ENCODE measurements around the gene RASA3. TPM values are rescaled to one million over a fixed set of nuclear protein-coding genes. Genes with fewer than 3 reads are reported as not detected.

Gene RASA3
- total RNA-seq, 1 donor from 2014 or later = 12.7 TPM

- intact Hi-C loops (cut with DNase I) = no loop called here
- DNase-seq (ENCODE audit: missing footprints) (peak; percentile 35), ATAC-seq (no peak)
Measured at GRCh38 chr13:113976711-113977684, 155.4 kb downstream of the RASA3 start.

GRCh38 chr13:113975416-113975815 lies 157.0 kb downstream of the RASA3 start:
- no peak for ATAC-seq
- peak; percentile 45 for DNase-seq (ENCODE audit: missing footprints)

GRCh38 chr13:113974304-113975281 lies 157.8 kb downstream of the RASA3 start:
- no peak for ATAC-seq
- intact Hi-C loops (cut with DNase I) = no loop called here
- DNase-seq (ENCODE audit: missing footprints) = peak; percentile 60

More at GRCh38 chr13:113975416-113975815, 157.0 kb downstream of the RASA3 start:
- intact Hi-C loops (cut with DNase I) = no loop called here

GRCh38 chr13:113973218-113974164 lies 158.9 kb downstream of the RASA3 start, which contains the start of gene C13orf46:
C13orf46 (minus strand) TSS chr13:113974076; CDS start chr13:113973997, 79 bp downstream.
- ATAC-seq = no peak
- peak; percentile 43 for DNase-seq (ENCODE audit: missing footprints)
- intact Hi-C loops (cut with DNase I) = no loop called here

GRCh38 chr13:113972451-113973217 lies 159.8 kb downstream of the RASA3 start:
- ATAC-seq = no peak
- peak; percentile 59 for DNase-seq (ENCODE audit: missing footprints)
- intact Hi-C loops (cut with DNase I) = no loop called here

GRCh38 chr13:113971471-113972231 lies 160.8 kb downstream of the RASA3 start:
- DNase-seq (ENCODE audit: missing footprints) = peak; percentile 64
- intact Hi-C loops (cut with DNase I) = no loop called here
- no peak for ATAC-seq

GRCh38 chr13:113970810-113971470 lies 161.5 kb downstream of the RASA3 start:
- intact Hi-C loops (cut with DNase I) = no loop called here
- peak; percentile 85 for ATAC-seq
- peak; percentile 68 for DNase-seq (ENCODE audit: missing footprints)

- ATAC-seq = peak; percentile 14
- intact Hi-C loops (cut with DNase I) = no loop called here
- peak; percentile 65 for DNase-seq (ENCODE audit: missing footprints)
Measured at GRCh38 chr13:113969973-113970611, 162.3 kb downstream of the RASA3 start.

GRCh38 chr13:113969311-113969972 lies 163.0 kb downstream of the RASA3 start:
- intact Hi-C loops (cut with DNase I) = no loop called here
- DNase-seq (ENCODE audit: missing footprints) (peak; percentile 60), ATAC-seq (no peak)

GRCh38 chr13:113968463-113969310 lies 163.7 kb downstream of the RASA3 start:
- DNase-seq (ENCODE audit: missing footprints) (peak; percentile 42), ATAC-seq (no peak)
- intact Hi-C loops (cut with DNase I) = no loop called here

GRCh38 chr13:113967729-113968462 lies 164.5 kb downstream of the RASA3 start:
- intact Hi-C loops (cut with DNase I) = no loop called here
- ATAC-seq (no peak), DNase-seq (ENCODE audit: missing footprints) (peak; percentile 41)

GRCh38 chr13:113967206-113967720 lies 165.2 kb downstream of the RASA3 start:
- ATAC-seq (no peak), DNase-seq (ENCODE audit: missing footprints) (peak; percentile 40)
- intact Hi-C loops (cut with DNase I) = no loop called here

Data from Right ventricle myocardium inferior (tissue), 1 donor.